ENCODE measurements around the gene SCART1.
"Not testable (repeated sequence)": the region's sequence is repeated elsewhere in the genome, so short reads cannot be mapped to it uniquely, and the experiment has no call there.

Gene SCART1

DNA sequence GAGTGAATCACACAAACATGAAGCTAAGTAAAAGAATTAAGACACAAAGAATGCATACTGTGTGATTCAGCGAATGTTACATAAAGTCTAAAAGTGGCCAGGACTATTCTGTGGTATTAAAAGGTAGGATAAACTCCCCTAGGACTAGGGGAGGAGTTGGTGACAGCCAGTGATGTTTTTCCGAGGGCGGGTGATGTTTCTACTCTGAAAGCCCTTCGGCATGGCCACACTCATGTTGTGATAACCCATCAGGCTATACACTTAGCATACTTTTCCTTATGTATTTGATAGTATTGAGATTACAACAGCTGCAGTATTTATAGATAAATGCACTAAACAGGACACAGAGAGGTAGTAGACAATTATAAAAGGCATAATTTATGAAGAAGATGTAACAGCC, 57.7 kb downstream of the SCART1 start:
- TF ChIP-seq, protein P1, sequence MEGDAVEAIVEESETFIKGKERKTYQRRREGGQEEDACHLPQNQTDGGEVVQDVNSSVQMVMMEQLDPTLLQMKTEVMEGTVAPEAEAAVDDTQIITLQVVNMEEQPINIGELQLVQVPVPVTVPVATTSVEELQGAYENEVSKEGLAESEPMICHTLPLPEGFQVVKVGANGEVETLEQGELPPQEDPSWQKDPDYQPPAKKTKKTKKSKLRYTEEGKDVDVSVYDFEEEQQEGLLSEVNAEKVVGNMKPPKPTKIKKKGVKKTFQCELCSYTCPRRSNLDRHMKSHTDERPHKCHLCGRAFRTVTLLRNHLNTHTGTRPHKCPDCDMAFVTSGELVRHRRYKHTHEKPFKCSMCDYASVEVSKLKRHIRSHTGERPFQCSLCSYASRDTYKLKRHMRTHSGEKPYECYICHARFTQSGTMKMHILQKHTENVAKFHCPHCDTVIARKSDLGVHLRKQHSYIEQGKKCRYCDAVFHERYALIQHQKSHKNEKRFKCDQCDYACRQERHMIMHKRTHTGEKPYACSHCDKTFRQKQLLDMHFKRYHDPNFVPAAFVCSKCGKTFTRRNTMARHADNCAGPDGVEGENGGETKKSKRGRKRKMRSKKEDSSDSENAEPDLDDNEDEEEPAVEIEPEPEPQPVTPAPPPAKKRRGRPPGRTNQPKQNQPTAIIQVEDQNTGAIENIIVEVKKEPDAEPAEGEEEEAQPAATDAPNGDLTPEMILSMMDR (conservative IDR thresholded peaks at IDR 0.05; ENCODE audit: low read length) = no peak
- H3K4me3 ChIP-seq (ENCODE audit: low read length) = no peak overlapping the region
- DNase-seq (ENCODE audit: low read depth) = no peak

DNA sequence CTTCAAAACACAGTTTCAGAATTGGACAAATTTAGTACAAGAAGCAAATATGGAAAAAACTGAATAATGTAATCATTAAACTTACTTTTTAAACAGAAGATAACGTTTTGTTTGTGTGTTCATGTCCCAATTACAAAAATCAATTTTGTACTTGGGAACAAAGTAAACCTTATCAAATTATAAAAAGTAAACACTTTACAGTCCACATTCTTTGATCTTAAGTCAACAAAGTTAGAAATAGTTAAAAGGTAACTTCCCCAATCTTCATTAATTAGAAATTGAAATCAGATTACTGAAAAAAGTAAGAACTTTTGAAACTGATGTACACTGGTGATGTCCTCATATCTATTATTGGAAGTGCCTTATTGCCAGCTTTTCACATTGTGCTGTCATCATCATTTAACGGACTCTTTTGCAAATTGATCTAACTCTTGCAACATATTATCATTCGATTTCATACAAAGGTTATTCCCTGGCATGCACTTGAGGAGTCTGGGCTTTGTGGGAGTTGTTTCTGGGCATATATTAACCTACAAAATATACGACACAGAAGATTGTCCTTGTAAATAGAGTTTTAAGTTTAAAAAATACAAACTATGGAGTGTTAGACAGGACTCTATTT, 58.3 kb downstream of the SCART1 start:
- H3K4me3 ChIP-seq (ENCODE audit: low read length) = no peak overlapping the region
- DNase-seq (ENCODE audit: low read depth) = no peak
- TF ChIP-seq, protein P1 (conservative IDR thresholded peaks at IDR 0.05; ENCODE audit: low read length) = no peak

DNA sequence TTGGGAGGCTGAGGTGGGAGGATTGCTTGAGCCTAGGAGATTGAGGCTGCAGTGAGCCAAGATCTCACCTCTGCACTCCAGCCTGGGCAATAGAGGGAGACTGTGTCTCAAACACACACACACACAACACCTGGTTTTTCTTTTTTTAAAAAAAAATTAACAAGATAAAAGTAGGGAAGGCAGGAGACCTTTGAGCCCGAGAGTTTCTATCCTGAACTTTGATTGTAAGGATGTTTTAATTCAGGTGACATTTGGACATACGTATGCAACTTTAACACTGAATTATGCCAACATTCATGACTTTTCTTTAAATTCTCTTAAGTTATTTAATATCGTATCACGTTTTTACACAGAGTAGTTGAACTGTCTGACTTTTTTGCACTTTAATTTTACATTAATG, 61.7 kb downstream of the SCART1 start:
- H3K4me3 ChIP-seq (ENCODE audit: low read length) = no peak overlapping the region
- no peak for DNase-seq (ENCODE audit: low read depth)
- TF ChIP-seq, protein P1 (conservative IDR thresholded peaks at IDR 0.05; ENCODE audit: low read length) = no peak

DNA sequence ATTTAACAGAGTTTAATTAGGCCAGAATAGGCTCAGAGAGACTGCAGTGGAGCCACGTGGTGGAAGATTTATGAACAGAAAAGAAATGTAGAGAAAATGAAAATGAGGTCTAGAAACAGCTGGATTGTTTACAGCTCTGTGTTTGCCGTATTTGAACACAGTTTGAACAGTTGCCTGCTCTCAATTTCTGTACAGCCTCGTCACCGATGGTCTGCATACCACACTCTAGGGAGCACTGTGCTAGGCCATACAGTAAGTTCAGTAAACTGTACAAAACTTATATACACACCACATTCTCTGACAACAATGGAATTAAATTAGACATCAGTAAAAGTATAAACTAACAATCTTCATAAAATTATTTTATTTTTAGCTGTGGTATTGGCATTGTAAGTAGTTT, 62.3 kb downstream of the SCART1 start:
- TF ChIP-seq, protein P1 (conservative IDR thresholded peaks at IDR 0.05; ENCODE audit: low read length) = no peak
- DNase-seq (ENCODE audit: low read depth) = no peak
- H3K4me3 ChIP-seq (ENCODE audit: low read length) = no peak overlapping the region

DNA sequence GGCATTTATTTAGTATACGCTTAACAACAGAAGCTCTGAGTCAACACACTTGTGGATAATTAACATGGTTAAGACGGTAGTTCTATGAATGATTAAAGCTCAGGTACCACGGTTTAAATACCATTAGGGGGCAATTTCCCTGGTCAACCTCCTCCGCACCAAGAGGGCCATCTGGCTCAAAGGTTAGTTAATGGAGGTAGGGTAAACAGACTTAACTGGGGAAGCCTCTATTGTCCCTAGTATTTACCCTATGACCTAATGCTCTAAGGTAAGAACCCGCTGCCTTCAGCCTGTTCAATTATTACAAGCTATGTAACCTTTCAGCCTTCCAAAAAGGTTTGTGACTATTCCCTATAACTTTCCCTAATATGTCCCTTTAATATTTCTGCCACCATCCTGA, 64.8 kb downstream of the SCART1 start:
- DNase-seq (ENCODE audit: low read depth); H3K4me3 ChIP-seq (ENCODE audit: low read length): not testable (repeated sequence)

Measured in AG10803 (cell line).